IPS-11a (cell line): ENCODE measurements around the gene CLMP.
"Not testable (repeated sequence)": the region's sequence is repeated elsewhere in the genome, so short reads cannot be mapped to it uniquely, and the experiment has no call there.

Source experiments
- H3K4me3 ChIP-seq: one replicate; pipeline ENCODE4 v1.5.1; 2013; ENCODE audit warnings: low read depth, low read length, control low read depth

Gene CLMP

DNA sequence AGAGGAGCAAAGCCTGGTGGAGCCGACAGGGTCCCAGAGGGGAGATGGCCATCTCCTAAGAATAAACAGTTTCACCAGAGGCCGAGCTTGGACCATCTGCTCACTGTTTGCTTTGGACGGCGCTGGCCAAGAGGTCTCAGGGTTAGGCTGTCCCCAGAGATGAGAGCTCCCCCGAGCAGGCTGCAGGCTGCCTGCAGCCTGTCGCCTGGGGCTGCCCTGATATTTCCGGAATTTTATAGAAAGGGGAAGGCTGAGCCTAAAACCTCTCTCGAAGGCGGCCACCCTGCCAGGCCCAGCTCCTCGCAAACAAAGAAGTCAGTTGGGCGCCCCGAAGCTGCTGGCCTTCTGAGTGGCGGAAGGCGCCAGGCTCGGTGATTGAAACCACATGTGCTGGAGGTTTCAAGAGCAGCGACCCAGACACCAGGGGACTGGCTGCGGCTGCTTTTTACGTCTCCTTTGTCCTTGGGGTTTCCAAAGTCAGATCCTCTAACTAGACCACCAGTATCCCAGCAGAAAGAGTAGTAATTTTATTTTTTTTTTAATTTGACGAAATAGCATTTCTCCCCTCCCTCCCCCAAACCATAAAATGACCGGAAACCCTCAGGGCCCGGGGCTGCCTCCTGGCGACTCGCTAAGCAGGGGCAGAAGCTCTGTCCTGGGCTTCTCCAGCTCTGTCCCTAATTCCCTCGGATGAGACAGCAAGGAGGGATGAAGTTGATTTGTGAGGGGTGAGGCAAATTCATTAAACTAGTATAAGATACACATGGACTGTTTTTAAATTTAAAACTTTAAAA is 57.4 kb downstream of the CLMP start:
- H3K4me3 ChIP-seq = no peak overlapping the region

DNA sequence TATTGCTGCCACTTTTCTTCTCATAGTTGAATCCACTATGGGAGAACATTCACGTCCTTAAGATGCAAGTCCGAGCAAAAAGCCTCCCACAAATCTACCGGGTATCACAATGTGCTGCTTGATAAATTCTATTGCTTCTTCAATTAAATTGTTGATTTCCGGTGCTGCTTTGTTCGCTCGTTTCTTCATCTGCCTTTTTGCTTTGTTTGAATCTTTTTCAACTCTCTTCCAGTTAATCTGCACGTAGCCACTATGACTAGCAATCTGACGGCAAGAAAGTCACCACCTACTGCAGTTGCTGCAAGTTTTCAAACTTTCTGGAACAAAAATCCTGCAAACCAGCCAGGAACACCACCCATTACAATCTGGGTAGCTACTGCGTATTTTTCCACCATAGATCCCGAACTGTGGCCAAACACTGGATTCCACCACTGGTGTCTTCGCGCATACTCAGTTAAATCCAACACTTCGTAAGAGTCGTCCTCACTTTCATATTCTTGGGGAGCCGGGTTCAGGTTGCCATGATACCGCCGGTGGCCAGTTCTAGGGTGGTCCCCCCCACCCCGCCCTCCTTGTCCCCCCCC is 59.1 kb downstream of the CLMP start:
- no peak overlapping the region for H3K4me3 ChIP-seq

DNA sequence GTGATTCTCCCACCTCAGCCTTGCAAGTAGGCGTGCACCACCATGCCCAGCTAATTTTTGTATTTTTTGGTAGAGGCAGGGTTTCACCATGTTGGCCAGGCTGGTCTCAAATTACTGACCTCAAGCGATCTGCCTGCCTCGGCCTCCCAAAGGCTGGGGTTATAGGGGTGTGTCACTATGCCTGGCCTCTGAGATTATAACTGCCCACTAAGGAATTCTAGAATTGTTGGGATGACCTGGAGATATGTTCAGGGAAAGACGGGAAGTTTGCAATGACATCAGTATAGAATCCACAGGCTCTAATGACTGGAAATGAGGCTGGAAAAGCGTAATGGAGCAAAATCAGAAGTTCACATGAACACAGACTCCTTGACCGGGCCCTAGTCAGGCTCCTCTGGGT is 62.2 kb downstream of the CLMP start:
- no peak overlapping the region for H3K4me3 ChIP-seq

DNA sequence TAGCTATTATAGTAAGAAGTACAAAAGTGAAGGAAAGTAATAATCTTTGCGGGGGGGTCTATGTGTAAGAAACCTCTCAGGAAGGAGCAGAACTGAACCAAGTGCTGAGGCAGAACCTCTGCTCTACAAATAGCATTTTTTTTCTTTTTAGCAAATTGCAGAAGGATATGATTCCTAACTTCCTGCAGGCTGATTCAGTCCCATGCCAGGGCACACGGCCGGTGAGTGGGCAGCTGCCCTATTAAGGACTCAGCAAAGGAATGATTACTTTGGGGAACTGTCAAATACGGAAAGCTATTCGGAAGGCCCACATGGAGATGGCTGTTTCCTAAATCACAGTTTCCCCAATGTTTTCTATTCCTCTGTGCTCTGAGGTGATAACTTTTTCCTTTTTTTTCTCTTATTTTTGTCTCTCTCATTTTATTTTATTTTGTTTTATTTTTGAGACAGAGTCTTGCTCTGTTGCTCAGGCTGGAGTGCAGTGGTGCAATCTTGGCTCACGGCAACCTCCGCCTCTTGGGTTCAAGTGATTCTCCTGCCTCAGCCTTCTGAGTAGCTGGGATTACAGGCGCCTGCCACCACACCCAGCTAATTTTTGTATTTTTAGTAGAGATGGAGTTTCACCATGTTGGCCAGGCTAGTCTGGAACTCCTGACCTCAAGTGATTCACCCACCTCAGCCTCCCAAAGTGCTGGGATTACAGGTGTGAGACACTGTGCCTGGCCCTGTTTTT is 62.8 kb downstream of the CLMP start:
- not testable (repeated sequence) for H3K4me3 ChIP-seq

DNA sequence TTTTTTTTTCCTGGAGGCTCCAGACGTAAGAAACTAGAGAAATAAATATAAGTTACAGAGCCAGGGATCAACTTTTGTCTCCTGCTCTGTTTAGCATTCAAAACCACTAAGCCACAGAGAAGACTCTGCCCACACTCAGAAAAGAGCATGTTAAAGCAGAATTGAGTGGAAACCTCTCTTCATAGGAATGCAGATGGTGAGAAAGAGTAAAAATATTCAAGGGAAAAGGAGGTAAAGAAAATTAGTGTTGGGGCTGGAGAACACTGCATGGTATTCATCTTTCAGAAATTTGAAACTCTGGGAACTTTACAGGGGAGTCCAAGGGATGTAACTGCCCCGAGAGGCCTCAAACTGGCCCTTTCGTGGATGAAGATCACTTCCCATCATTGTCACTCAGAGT is 65.1 kb downstream of the CLMP start:
- H3K4me3 ChIP-seq = no peak overlapping the region

DNA sequence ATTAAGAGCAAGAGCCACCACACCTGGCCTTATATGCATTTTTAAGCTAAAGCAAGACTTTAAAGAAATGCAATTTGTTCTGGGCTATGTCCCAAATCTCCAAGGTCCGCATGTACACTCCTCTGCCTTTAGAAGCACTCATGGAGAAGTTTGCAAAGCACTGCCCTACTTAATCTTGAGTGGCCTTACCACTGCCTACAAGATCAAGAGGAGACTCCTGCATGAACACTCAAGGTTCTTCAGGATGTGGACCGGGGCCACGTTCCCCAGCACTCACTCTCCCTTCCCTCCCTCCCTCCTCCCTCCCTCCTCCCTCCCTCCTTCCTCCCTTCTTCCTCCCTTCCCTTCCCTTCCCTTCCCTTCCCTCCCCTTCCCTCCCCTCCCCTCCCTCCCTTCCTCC is 69.9 kb downstream of the CLMP start:
- no peak overlapping the region for H3K4me3 ChIP-seq

DNA sequence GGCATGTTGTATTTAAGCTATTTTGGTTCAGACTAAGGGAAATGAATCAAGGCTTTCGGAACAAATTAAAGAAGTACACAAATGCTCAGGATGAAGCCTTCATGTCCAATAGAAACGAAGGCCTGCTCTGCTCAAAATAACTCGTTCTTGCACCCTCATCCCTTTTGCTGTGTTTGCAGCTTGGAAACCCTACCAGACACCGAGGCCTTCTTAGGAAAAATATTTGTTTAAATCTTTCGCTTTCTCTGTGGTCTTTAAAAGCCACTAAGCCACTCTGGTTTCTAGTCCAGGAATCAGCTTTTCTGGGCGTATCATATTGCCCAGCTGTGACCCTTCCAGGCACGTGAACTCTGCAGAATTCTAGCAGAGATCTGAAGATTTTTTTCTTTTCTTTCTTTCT is 72.2 kb downstream of the CLMP start:
- H3K4me3 ChIP-seq = no peak overlapping the region

DNA sequence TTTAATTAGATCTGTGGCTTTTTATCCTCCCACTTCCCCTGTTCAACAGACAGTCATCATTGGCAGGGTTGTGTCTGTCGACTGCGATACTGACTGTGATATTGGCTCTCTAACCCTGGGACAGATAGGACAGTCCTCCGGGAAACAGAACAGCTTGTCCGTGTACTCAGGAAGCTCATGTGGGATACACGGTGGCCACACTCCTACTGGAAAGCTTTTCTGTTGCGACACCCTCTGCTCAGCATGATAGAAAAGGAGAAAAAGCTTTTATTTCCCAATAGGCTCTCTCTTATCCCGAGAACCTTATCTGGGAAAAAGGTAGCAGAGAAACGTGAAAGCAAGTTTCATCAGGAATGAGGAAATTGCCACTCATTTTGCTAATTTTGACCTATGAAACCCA is 72.7 kb downstream of the CLMP start:
- no peak overlapping the region for H3K4me3 ChIP-seq

DNA sequence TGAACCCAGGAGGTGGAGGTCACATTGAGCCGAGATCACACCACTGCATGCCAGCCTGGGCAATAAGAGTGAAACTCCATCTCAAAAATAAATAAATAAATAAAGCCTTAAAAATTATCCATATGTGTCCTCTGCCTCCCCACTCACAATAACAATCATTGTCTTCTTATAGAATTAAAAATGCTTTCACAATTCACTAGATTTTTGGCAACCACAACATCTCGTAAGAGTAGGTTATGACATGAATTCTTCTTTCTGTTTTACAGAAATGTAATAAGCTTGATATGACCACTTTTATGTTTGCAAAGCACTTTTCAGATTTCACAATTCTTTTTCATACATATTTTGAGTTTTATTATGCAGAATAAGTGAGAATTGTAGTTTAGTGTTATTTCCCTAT is 78.6 kb downstream of the CLMP start:
- H3K4me3 ChIP-seq = no peak overlapping the region

DNA sequence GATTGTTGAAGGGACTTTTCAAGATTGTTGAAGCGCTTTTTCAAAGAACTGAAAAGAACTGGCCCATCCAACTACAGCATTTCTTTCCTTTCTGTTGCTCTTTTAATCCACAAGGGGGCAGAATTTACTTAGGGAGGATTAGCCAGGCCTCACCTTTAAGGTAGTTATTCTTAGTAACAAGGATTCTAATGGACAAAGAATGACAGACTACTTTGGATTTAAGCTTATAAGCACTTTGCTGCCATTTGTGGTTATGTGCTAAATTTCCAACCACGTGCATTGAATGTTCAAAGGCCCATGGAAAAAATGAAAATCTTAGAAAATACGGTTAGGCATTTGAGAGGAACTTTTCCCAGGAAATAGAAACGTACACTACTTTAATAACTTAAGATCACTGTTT is 83.6 kb downstream of the CLMP start:
- H3K4me3 ChIP-seq = no peak overlapping the region

DNA sequence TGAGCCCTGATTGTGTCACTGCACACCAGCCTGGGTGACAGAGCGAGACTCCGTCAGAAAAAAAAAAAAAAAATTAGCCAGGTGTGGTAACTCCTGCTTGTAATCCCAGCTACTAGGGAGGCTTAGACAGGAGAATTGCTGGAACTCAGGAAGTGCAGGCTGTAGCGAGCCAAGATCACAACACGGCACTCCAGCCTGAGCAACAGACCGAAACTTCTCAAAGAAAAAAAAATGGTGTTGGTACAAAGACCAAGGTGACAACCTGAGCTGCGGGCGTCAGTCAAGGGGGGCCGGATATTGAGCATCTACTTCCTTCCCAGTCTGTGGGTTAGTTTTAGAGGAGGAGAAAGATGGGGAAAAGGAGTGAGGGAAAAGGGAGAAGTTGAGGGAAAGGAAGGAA is 84.7 kb downstream of the CLMP start:
- no peak overlapping the region for H3K4me3 ChIP-seq

DNA sequence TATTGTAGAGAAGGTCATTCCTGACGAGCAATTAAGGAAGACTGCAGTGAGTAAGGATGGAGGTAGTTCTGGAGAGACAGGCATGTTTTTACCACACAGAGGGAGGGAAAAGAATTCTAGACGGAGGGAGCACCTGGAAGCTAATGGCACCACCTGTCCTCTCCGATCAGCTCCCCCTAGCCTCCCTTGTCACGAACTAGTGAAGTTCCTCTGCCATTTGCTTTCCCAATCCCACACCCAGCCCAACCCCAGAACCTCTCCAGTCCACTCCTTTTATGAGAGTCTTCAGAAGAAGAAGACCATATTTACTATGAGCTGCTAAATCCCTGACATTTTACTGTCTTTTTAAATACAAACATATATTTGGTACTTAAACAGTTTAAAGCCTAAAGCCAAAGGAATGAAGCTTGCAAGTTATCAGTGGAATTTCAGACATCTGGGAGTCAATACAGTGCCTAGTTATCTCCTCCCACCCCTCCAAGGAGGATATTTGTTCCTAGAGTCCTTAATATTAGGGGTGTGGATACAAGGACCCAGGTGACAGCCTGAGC is 87.0 kb downstream of the CLMP start:
- H3K4me3 ChIP-seq = no peak overlapping the region

DNA sequence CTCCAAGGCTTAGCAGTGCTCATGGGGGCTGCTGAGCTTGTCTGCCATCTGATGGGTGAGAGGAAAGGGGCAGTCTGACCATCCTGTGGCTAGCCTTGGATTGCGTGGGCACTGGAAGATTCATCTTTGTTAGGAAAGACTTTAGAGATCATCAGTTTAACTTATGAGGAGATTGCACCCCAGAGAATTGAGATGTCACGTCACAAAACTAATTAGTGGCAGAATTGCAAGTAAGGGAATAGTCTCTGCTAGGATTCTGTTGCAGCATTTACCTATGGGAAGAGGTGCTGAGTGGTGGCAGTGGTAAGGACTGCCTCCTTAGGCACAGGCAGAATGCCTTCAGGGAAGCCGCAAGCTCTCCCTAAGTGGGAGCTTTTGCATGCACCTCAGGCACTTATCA is 90.4 kb downstream of the CLMP start:
- no peak overlapping the region for H3K4me3 ChIP-seq

DNA sequence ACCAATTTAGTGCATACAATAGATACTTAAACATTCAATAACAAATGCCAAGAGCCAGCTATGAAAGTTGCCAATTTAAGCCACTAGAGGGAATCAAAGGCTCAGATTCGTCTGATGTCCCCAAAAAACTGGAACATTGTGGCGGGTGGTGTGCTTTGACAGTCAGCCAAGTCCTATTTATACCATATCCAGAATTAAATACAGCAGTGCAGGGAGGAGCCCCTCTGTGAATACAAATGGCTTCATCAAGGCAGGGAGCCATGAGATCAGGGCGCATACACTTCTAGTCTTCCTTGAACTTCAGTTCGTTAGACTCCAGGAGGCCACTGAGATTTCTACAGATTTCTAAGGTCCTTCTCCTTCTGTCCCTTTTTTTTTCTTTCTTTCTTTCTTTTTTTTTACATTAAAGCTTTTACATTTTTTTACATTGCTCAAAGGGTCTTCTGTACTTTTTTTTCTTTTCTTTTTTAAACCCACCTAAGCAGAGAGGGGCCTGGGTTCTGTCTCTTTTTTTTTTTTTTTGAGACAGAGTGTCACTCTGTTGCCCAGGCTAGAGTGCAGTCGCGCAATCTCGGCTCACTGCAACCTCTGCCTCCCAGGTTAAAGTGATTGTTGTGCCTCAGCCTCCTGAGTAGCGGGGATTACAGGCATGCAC is 91.6 kb downstream of the CLMP start:
- no peak overlapping the region for H3K4me3 ChIP-seq

DNA sequence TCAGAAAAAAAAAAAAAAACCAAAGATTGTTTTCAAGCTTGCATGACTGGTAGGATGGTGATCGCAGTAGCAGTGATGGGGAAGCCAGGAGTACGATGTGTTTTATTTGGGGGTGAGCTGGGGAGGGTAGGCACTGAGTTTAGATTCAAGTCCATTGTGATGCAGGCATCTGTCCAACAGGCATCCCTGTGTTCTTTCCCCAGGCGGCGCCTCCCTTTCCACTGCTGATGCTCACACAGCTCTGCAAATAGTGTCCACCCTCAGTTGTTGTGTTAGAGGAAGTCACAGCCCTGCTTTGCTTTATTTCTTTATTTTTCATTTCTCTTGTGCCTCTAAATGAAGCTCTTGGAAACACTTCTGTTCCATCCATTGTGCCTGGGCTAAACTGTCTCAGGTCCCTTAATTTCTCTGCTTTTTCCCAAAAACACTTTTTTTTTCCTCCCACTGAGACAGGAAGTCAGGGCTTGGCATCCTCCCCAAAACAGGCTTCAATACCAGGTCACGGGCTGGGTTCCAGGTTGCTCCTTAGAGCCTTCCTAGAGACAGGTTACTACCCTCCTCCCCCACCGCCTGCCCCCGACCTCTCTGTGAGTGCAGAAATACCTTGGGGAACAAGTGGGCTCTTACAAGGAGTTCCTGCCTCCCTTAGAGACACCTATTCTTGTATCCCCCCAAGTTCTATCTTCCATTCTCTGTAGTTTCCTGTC is 94.5 kb downstream of the CLMP start:
- H3K4me3 ChIP-seq = no peak overlapping the region

DNA sequence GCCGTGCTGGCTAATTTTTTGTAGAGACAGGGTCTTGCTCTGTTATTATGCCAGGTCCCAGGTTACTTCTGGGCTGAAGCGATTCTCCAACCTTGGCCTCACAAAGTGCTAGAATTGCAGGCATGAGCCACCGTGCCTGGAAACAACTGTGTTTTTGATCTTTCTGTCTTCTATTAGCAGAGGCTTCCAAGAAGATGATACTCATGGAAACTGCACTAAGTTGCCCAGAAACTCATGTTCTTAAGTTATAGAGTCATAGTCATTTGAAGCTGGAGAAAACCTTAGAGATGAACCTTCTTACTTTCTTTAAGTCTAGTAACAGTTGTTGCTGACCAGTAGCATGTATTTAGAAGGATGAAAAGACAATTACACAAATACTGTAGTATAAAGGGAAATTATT is 96.1 kb downstream of the CLMP start:
- H3K4me3 ChIP-seq = no peak overlapping the region

DNA sequence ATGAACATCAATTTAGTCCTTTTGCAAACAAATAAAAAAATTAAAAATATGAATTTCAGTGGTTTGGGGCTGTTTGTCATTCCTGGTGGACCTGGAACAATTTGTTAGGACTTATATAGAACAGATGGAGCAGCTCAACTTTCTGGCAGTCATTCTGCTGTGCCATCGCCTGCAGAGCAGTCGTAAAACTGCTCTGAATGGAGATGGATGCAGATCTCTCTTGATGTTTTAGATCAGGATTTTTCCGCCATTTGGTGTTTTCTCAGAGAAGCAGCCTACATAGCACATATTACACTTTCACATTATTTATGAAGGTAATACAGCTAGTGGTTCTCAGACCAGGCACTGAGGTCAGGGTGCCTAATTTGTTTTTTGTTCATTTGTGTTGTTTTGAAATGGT is 101.3 kb downstream of the CLMP start:
- no peak overlapping the region for H3K4me3 ChIP-seq

DNA sequence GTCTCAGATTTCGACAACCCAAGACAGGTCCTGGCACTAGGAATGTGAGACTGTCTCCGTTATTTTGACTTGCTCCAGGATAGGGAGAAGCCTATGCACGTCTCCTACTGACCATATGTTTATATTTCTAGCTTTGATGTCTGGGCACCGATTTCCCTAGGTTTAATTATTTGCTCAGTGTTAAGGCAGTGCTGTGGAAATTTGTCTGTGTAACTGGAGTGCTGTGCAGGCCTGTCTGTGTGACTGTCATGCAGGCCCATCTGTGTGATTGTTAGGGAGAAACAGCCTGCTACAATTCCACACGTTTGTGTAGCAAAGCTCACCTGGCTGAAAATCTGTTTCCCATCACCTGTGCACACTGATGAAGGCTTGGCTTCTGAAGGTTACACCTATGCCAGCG is 103.5 kb downstream of the CLMP start:
- no peak overlapping the region for H3K4me3 ChIP-seq

DNA sequence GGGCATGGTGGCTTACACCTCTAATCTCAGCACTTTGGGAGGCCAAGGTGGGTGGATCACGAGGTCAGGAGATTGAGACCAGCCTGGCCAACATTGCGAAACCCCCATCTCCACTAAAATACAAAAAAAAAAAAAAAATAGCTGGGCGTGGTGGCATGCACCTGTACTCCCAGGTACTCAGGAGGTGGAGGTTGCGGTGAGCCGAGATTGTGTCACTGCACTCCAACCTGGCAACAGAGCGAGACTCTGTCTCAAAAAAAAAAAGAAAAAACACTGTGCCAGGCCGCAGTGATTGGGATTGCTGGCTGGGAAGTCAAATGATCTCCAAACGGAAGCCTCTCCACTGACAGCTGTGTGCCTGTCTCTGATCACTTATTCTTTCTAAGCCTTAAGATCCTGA is 104.9 kb downstream of the CLMP start:
- H3K4me3 ChIP-seq = not testable (repeated sequence)

DNA sequence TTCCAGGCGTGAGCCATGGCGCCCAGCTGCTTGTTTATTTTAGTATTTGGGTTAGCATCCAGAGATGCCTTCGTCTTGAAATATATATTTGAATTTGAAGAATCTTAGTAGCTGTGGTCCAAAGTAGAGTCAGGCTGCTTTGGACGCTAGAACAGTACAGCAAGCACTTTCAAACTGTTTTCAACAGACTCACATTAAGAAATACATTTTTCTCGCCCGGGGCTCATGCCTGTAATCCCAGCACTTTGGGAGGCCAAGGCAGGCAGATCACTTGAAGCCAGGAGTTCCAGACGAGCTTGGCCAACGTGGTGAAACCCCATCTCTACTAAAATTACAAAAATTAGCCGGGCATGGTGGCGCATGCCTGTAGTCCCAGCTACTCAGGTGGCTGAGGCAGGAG is 106.2 kb downstream of the CLMP start:
- H3K4me3 ChIP-seq = not testable (repeated sequence)

DNA sequence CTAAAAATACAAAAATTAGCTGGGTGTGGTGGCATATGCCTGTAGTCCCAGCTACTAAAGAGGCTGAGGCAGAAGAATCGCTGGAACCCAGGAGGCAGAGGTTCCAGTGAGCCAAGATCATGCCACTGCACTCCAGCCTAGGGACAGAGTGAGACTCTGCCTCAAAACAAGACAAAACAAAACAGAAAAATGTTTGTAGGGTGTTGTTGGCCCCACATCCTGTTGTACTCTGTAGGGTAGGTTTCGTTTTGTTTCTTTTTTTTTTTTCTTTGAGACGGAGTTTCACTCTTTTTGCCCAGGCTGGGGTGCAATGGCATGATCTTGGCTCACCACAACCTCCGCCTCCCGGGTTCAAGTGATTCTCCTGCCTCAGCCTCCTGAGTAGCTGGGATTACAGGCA is 107.4 kb downstream of the CLMP start:
- H3K4me3 ChIP-seq = not testable (repeated sequence)
